MCF 10A (cell line): ENCODE results near the gene NAPSA. TPM values are rescaled to one million over a fixed set of nuclear protein-coding genes. Genes with fewer than 3 reads are reported as not detected.

Source experiments
- BruUV-seq: library from RNA; stranded (reverse); fragments of 400-500 nt; replicated peaks from 2 replicates; lab custom pipeline; 2021; lab: Mats Ljungman, UMichigan
- CTCF ChIA-PET: fragments of 300-600 bp; sonication (Branson Sonifier 250); formaldehyde crosslinking; extraction: SDS; loops from one replicate; lab custom pipeline; 2021; ENCODE audit warnings: antibody characterized with exemption, inconsistent platforms; lab: Yijun Ruan, JAX
- POLR2A ChIA-PET: fragments of 300-600, 350-650 bp; sonication (Branson Sonifier 250); formaldehyde crosslinking; extraction: SDS; loops from one replicate; lab custom pipeline; 2020; ENCODE audit warnings: antibody characterized with exemption, inconsistent platforms; lab: Yijun Ruan, JAX
- DNase-seq: peaks from one replicate; pipeline ENCODE4 v3.0.0-alpha.2; 2018; ENCODE audit not compliant: unreplicated experiment
- H3K27ac Mint-ChIP-seq: one replicate; pipeline ENCODE4 v1.8.0; 2022; ENCODE audit warnings: mild to moderate bottlenecking, low read depth, mixed read lengths; ENCODE audit not compliant: unreplicated experiment
- H3K27me3 Mint-ChIP-seq: one replicate; pipeline ENCODE4 v1.8.0; 2022; ENCODE audit warnings: mixed read lengths; ENCODE audit not compliant: insufficient read depth, unreplicated experiment
- H3K36me3 Mint-ChIP-seq: one replicate; pipeline ENCODE4 v1.8.0; 2022; ENCODE audit warnings: mild to moderate bottlenecking, moderate library complexity, mixed read lengths; ENCODE audit not compliant: insufficient read depth, unreplicated experiment
- H3K4me1 Mint-ChIP-seq: one replicate; pipeline ENCODE4 v1.8.0; 2022; ENCODE audit warnings: mixed read lengths; ENCODE audit not compliant: insufficient read depth, unreplicated experiment
- H3K4me3 Mint-ChIP-seq: one replicate; pipeline ENCODE4 v1.8.0; 2022; ENCODE audit warnings: mild to moderate bottlenecking, moderate library complexity, mixed read lengths; ENCODE audit not compliant: unreplicated experiment
- H3K9me3 Mint-ChIP-seq: one replicate; pipeline ENCODE4 v1.8.0; 2022; ENCODE audit warnings: mixed read lengths; ENCODE audit not compliant: unreplicated experiment
- intact Hi-C: fragments of 100-400 bp; cut with micrococcal nuclease; formaldehyde crosslinking; loops from 2 replicates; pipeline ENCODE4 v1.14.1; 2022
- total RNA-seq: library from RNA; stranded (reverse); gene quantifications from 2 replicates; pipeline ENCODE4 v1.2.3, GENCODE V29; 2022
- TF ChIP-seq, protein P1 (sequence below): fragments of 200-600 bp; IDR thresholded peaks from one replicate; pipeline ENCODE4 v1.8.0; 2022; ENCODE audit warnings: antibody characterized with exemption, mild to moderate bottlenecking; ENCODE audit not compliant: unreplicated experiment

Gene NAPSA
- total RNA-seq, 1 experiment from 2014 or later = 0.51 TPM

DNA sequence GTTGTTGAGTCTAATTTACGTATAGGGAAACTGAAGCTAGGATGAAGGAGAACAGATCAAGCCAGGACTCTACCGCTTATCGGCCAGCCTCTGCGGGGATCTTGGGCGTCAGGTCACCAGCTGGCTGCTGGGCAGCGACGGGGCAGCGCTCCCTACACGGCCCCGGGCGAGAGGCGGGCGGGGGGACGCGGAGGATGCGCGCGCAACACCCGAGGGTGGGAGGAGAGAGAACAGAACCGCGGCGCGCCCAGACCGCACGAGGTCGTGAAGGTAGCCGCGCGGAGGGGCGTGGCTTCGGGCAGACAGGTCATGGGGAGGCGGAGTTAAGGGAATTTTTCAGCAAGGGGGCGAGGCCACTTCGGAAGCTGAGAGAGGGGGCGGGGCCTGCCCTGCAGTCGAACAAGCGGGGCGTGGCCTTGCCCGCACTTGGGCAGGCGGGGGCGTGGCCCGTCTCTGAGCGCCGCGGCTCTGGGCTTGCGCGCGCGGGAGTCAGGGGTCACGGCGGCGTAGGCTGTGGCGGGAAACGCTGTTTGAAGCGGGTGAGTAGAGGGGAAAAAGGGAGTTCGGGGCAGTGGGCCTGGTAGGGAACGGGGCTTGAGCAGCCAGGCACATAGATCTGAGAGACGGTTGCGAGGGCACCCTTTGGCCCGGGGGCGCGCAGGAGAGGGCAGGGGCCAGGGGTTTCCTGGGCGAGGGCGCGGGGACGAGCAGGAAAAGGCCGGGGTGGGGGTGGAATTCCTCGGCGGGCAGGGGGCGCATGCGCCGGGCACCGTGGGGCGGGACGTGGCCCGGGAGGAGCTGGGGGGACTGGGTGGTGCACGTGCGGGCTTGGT, 18.6 kb upstream of the NAPSA start, which contains the start of gene POLD1:
Gene POLD1 (plus strand): TSS at position 496 of the 833 bp plus-strand sequence. CDS start 14,505 bp downstream, outside the sequence.
- H3K36me3 Mint-ChIP-seq = peaks cover 52% of the 10 kb centered on the region
- ChIA-PET POLR2A (interaction anchor here (0.6 to 2.7 kb wide), 18 partner anchors 9 to 1392 kb away, joined by 3 to 19 read pairs (median 4); partner anchors contain the start of genes EMC10, GARIN5A, JOSD2 and NR1H2), CTCF (no interaction called here)
- TF ChIP-seq, protein P1, sequence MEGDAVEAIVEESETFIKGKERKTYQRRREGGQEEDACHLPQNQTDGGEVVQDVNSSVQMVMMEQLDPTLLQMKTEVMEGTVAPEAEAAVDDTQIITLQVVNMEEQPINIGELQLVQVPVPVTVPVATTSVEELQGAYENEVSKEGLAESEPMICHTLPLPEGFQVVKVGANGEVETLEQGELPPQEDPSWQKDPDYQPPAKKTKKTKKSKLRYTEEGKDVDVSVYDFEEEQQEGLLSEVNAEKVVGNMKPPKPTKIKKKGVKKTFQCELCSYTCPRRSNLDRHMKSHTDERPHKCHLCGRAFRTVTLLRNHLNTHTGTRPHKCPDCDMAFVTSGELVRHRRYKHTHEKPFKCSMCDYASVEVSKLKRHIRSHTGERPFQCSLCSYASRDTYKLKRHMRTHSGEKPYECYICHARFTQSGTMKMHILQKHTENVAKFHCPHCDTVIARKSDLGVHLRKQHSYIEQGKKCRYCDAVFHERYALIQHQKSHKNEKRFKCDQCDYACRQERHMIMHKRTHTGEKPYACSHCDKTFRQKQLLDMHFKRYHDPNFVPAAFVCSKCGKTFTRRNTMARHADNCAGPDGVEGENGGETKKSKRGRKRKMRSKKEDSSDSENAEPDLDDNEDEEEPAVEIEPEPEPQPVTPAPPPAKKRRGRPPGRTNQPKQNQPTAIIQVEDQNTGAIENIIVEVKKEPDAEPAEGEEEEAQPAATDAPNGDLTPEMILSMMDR = no peak
- H3K27me3 Mint-ChIP-seq = no peaks in the 10 kb centered on the region
- intact Hi-C loops = loop anchor here (1.0 kb wide), 1 partner anchor 92 kb away; the partner anchor contains the start of genes EMC10 and GARIN5A
- no TSS peak for BruUV-seq
- H3K4me3 Mint-ChIP-seq = peak within 1 kb of the TSS; percentile 85
- H3K4me1 Mint-ChIP-seq = peaks cover 22% of the 10 kb centered on the region
- peak within 1 kb of the TSS; percentile 72 for H3K27ac Mint-ChIP-seq
- peak; percentile 98 for DNase-seq
- no peaks in the 10 kb centered on the region for H3K9me3 Mint-ChIP-seq

DNA sequence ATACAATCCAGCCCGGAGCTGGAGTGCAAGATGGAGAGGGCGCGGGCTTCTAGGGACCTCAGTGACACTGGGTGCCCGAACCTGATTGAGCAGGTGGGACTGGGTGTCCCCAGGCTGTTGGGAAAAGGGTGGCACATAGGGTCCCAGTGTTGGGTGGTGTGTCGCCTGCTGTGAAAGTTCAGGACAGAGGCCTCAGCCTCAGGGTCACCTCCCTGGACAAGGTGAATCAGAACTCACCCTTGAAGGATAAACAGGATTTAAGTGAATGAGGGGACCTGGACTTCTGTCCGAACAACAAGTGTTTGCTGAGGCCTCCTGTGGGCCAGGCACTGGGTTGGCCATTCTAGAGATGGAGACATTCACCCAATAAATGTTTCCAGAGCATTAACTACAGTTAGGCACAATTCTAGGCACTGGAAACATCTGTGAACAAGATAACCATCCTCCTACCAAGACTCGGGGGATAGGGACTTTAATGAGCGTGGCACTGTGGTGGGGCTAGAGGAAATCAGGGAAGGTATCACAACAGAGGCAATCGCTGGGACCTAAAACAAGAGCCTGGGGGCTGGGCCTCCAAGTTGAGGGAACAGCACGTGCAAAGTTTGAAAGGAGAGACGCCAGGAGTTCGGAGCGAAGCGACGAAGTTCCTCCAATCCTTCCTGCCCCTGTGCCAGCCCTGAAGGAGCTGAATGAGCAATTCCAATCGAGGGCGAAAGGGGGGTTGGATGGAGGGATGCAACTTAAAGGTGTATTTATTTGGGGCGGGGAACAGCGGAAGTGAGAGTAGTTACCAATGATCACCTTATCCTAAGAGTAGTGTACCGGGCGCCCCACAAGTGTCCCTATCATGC, 17.8 kb upstream of the NAPSA start:
- CTCF ChIA-PET = interaction anchor here (0.6 kb wide), 1 partner anchor 1425 kb away, joined by 3 read pairs; no protein-coding TSS in a partner anchor
- POLR2A ChIA-PET = interaction anchor here (0.6 to 2.7 kb wide), 9 partner anchors 8 to 544 kb away, joined by 3 to 19 read pairs (median 4); partner anchors contain the start of genes JOSD2 and NR1H2
- BruUV-seq = no TSS peak
- H3K27ac Mint-ChIP-seq = peak overlapping the region; percentile 72
- TF ChIP-seq, protein P1 = no peak
- no peaks in the 10 kb centered on the region for H3K9me3 Mint-ChIP-seq
- peak overlapping the region; percentile 85 for H3K4me3 Mint-ChIP-seq
- H3K27me3 Mint-ChIP-seq = no peaks in the 10 kb centered on the region
- intact Hi-C loops = no loop called here
- peaks cover 22% of the 10 kb centered on the region for H3K4me1 Mint-ChIP-seq
- no peak for DNase-seq
- H3K36me3 Mint-ChIP-seq = peaks cover 51% of the 10 kb centered on the region

DNA sequence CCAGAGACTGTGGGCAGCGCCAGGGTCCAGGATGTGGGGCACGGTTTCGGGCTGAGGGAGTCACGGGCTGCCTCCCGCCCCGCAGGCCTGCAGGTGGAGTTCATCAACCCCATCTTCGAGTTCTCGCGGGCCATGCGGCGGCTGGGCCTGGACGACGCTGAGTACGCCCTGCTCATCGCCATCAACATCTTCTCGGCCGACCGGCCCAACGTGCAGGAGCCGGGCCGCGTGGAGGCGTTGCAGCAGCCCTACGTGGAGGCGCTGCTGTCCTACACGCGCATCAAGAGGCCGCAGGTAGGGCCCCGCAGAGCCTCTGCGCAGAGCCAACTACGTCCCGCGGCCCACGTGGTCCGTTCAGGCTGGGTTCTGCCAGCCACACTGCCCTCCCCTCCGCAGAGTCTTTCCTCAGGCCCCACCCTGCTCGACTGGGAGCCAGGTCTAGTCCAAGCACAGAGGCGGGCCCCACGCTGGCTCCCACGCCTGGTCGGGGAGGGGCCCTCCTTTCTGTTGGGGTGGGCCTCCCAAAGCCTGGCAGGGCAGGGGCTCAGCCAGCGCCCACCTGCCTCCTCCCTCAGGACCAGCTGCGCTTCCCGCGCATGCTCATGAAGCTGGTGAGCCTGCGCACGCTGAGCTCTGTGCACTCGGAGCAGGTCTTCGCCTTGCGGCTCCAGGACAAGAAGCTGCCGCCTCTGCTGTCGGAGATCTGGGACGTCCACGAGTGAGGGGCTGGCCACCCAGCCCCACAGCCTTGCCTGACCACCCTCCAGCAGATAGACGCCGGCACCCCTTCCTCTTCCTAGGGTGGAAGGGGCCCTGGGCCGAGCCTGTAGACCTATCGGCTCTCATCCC, 16.7 kb upstream of the NAPSA start:
- TF ChIP-seq, protein P1 = no peak
- Mint-ChIP-seq H3K9me3 (no peaks in the 10 kb centered on the region), H3K27me3 (no peaks in the 10 kb centered on the region), H3K36me3 (peaks cover 57% of the 10 kb centered on the region), H3K27ac (no peak overlapping the region), H3K4me3 (no peak overlapping the region), H3K4me1 (peaks cover 19% of the 10 kb centered on the region)
- no TSS peak for BruUV-seq
- ChIA-PET POLR2A (no interaction called here), CTCF (no interaction called here)
- no peak for DNase-seq
- intact Hi-C loops = no loop called here
